Panc1 (cell line): ENCODE results near the gene PPM1D.

Experiments
- POLR2AphosphoS5 ChIP-seq: IDR thresholded peaks from 2 replicates; pipeline ENCODE4 v1.6.1; 2012; ENCODE audit warnings: mild to moderate bottlenecking, low read depth, low read length, moderate library complexity
- SIN3A ChIP-seq: IDR thresholded peaks from 2 replicates; pipeline ENCODE4 v1.6.1; 2012; ENCODE audit warnings: low read depth, mild to moderate bottlenecking, low read length, moderate library complexity, borderline replicate concordance; ENCODE audit not compliant: insufficient read depth
- TCF7L2 ChIP-seq: IDR thresholded peaks from 2 replicates; pipeline ENCODE4 v1.6.1; 2011; ENCODE audit warnings: mild to moderate bottlenecking, low read depth, low read length, inconsistent platforms
- TF ChIP-seq, protein P1 (sequence below): fragments of 450-650 bp; IDR thresholded peaks from 2 replicates; pipeline ENCODE4 v1.5.1; 2017; ENCODE audit warnings: mild to moderate bottlenecking
- TF ChIP-seq, protein P2 (sequence below), 2 experiments: IDR thresholded peaks; 2 replicates each; pipeline ENCODE4 v1.6.1; 2011 to 2012; ENCODE audit warnings: low read depth in 2 of 2, control low read depth in 1 of 2, low read length in 1 of 2, mild to moderate bottlenecking in 1 of 2, moderate library complexity in 1 of 2; ENCODE audit not compliant: insufficient read depth in 1 of 2

DNA sequence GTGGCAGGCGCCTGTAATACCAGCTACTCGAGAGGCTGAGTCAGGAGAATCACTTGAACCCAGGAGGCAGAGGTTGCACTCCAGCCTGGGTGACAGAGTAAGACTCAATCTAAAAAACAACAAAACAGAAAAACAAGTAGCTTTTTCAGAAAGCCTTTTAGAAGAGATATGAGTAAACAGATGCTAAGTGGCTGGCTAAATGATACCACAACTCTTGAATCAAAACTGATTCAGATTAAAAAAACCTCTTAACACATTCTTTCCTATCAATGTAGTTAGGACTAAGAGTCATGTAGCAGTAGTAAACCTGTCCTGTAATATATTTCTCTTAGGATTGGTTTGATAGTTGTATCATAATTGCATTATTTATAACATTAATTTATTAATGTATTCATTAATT is 23.0 kb downstream of the PPM1D start:
- no peak for TF ChIP-seq POLR2AphosphoS5
- TF ChIP-seq, protein P1, sequence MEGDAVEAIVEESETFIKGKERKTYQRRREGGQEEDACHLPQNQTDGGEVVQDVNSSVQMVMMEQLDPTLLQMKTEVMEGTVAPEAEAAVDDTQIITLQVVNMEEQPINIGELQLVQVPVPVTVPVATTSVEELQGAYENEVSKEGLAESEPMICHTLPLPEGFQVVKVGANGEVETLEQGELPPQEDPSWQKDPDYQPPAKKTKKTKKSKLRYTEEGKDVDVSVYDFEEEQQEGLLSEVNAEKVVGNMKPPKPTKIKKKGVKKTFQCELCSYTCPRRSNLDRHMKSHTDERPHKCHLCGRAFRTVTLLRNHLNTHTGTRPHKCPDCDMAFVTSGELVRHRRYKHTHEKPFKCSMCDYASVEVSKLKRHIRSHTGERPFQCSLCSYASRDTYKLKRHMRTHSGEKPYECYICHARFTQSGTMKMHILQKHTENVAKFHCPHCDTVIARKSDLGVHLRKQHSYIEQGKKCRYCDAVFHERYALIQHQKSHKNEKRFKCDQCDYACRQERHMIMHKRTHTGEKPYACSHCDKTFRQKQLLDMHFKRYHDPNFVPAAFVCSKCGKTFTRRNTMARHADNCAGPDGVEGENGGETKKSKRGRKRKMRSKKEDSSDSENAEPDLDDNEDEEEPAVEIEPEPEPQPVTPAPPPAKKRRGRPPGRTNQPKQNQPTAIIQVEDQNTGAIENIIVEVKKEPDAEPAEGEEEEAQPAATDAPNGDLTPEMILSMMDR, result no peak
- TF ChIP-seq, protein P2, sequence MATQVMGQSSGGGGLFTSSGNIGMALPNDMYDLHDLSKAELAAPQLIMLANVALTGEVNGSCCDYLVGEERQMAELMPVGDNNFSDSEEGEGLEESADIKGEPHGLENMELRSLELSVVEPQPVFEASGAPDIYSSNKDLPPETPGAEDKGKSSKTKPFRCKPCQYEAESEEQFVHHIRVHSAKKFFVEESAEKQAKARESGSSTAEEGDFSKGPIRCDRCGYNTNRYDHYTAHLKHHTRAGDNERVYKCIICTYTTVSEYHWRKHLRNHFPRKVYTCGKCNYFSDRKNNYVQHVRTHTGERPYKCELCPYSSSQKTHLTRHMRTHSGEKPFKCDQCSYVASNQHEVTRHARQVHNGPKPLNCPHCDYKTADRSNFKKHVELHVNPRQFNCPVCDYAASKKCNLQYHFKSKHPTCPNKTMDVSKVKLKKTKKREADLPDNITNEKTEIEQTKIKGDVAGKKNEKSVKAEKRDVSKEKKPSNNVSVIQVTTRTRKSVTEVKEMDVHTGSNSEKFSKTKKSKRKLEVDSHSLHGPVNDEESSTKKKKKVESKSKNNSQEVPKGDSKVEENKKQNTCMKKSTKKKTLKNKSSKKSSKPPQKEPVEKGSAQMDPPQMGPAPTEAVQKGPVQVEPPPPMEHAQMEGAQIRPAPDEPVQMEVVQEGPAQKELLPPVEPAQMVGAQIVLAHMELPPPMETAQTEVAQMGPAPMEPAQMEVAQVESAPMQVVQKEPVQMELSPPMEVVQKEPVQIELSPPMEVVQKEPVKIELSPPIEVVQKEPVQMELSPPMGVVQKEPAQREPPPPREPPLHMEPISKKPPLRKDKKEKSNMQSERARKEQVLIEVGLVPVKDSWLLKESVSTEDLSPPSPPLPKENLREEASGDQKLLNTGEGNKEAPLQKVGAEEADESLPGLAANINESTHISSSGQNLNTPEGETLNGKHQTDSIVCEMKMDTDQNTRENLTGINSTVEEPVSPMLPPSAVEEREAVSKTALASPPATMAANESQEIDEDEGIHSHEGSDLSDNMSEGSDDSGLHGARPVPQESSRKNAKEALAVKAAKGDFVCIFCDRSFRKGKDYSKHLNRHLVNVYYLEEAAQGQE (IDR thresholded peaks at IDR 0.05; ENCODE audit: insufficient read depth in 1 of 2, low read depth in 2 of 2, low read length in 1 of 2), result no peak
- TF ChIP-seq SIN3A, result no peak
- no peak for TF ChIP-seq TCF7L2
